ENCODE measurements around the gene DUSP28.

The DUSP28 gene

DNA sequence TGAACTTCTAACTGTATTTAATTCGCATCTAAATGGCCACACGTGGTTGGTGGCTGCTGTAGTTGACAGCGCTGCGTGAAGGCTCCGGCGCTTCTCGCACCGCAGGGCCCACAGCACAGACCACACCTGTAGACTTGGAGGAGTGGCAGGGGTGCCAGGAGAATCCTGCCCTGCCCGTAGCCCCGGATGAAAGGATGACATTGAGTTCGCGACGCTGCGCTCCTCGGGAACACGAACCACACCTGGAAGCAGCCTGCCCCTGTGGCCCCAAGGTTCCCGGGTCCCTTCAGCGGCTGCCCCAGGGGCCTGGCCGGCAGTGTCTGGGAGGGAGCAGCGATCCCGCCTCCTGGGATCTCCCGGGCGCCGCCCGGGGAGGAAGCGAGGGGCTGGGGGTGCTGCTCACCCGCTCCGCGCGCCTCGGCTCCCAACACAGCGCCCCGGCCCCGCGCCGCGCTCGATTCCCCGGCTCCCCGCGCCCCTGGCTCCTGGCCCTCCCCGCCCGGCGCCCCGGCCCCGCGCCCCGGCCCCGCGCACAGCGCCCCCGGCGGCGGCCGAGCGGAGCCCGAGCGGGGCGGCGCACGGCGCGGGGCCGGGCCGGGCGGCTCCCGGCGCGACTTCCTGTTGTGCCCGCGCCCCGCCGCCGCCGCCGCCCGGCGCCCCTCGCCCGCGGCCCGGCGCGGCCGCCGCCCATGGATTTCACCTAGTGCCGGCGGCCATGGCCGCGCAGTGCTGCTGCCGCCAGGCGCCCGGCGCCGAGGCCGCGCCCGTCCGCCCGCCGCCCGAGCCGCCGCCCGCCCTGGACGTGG, 7.9 kb downstream of the DUSP28 start, which contains the start of gene RNPEPL1 (continued):
- TF ChIP-seq, protein P1, sequence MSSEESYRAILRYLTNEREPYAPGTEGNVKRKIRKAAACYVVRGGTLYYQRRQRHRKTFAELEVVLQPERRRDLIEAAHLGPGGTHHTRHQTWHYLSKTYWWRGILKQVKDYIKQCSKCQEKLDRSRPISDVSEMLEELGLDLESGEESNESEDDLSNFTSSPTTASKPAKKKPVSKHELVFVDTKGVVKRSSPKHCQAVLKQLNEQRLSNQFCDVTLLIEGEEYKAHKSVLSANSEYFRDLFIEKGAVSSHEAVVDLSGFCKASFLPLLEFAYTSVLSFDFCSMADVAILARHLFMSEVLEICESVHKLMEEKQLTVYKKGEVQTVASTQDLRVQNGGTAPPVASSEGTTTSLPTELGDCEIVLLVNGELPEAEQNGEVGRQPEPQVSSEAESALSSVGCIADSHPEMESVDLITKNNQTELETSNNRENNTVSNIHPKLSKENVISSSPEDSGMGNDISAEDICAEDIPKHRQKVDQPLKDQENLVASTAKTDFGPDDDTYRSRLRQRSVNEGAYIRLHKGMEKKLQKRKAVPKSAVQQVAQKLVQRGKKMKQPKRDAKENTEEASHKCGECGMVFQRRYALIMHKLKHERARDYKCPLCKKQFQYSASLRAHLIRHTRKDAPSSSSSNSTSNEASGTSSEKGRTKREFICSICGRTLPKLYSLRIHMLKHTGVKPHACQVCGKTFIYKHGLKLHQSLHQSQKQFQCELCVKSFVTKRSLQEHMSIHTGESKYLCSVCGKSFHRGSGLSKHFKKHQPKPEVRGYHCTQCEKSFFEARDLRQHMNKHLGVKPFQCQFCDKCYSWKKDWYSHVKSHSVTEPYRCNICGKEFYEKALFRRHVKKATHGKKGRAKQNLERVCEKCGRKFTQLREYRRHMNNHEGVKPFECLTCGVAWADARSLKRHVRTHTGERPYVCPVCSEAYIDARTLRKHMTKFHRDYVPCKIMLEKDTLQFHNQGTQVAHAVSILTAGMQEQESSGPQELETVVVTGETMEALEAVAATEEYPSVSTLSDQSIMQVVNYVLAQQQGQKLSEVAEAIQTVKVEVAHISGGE (tag by site-specific recombination; conservative IDR thresholded peaks at IDR 0.05; ENCODE audit: low read depth), result no peak
- TF ChIP-seq ZNF501 (tag by site-specific recombination; IDR thresholded peaks at IDR 0.05) (no peak), ZNF837 (tag by site-specific recombination; IDR thresholded peaks at IDR 0.05) (no peak), MEIS1 (CRISPR knock-in tag; IDR thresholded peaks at IDR 0.05; ENCODE audit: borderline replicate concordance) (no peak), SP2 (tag by site-specific recombination; IDR thresholded peaks at IDR 0.05) (peak; percentile 49), HOXA7 (CRISPR knock-in tag; IDR thresholded peaks at IDR 0.05; ENCODE audit: borderline replicate concordance) (no peak), ZNF175 (tag by site-specific recombination; IDR thresholded peaks at IDR 0.05) (no peak), ZNF366 (tag by site-specific recombination; conservative IDR thresholded peaks at IDR 0.05) (peak; percentile 46), ZNF707 (tag by site-specific recombination; IDR thresholded peaks at IDR 0.05) (no peak), ZEB2 (tag by site-specific recombination; IDR thresholded peaks at IDR 0.05) (no peak; the same call in 1 of the 2 replicates), KLF1 (tag by site-specific recombination; IDR thresholded peaks at IDR 0.05) (no peak), ZBTB17 (tag by site-specific recombination; IDR thresholded peaks at IDR 0.05) (peak; percentile 41; the same call in 1 of the 2 replicates), ZNF654 (tag by site-specific recombination; IDR thresholded peaks at IDR 0.05; ENCODE audit: low read depth) (no peak), REPIN1 (tag by site-specific recombination; IDR thresholded peaks at IDR 0.05; ENCODE audit: low read depth) (no peak), ZNF677 (tag by site-specific recombination; IDR thresholded peaks at IDR 0.05) (no peak), GFI1B (tag by site-specific recombination; IDR thresholded peaks at IDR 0.05) (no peak)
- TF ChIP-seq, protein P2, sequence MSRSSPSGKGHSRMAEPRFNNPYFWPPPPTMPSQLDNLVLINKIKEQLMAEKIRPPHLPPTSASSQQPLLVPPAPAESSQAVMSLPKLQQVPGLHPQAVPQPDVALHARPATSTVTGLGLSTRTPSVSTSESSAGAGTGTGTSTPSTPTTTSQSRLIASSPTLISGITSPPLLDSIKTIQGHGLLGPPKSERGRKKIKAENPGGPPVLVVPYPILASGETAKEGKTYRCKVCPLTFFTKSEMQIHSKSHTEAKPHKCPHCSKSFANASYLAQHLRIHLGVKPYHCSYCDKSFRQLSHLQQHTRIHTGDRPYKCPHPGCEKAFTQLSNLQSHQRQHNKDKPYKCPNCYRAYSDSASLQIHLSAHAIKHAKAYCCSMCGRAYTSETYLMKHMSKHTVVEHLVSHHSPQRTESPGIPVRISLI (tag by site-specific recombination; IDR thresholded peaks at IDR 0.05), result no peak
- TF ChIP-seq, protein P3, sequence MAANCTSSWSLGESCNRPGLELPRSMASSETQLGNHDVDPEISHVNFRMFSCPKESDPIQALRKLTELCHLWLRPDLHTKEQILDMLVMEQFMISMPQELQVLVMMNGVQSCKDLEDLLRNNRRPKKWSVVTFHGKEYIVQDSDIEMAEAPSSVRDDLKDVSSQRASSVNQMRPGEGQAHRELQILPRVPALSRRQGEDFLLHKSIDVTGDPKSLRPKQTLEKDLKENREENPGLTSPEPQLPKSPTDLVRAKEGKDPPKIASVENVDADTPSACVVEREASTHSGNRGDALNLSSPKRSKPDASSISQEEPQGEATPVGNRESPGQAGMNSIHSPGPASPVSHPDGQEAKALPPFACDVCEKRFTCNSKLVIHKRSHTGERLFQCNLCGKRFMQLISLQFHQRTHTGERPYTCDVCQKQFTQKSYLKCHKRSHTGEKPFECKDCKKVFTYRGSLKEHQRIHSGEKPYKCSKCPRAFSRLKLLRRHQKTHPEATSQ (tag by site-specific recombination; IDR thresholded peaks at IDR 0.05), result no peak
- TF ChIP-seq, protein P4, sequence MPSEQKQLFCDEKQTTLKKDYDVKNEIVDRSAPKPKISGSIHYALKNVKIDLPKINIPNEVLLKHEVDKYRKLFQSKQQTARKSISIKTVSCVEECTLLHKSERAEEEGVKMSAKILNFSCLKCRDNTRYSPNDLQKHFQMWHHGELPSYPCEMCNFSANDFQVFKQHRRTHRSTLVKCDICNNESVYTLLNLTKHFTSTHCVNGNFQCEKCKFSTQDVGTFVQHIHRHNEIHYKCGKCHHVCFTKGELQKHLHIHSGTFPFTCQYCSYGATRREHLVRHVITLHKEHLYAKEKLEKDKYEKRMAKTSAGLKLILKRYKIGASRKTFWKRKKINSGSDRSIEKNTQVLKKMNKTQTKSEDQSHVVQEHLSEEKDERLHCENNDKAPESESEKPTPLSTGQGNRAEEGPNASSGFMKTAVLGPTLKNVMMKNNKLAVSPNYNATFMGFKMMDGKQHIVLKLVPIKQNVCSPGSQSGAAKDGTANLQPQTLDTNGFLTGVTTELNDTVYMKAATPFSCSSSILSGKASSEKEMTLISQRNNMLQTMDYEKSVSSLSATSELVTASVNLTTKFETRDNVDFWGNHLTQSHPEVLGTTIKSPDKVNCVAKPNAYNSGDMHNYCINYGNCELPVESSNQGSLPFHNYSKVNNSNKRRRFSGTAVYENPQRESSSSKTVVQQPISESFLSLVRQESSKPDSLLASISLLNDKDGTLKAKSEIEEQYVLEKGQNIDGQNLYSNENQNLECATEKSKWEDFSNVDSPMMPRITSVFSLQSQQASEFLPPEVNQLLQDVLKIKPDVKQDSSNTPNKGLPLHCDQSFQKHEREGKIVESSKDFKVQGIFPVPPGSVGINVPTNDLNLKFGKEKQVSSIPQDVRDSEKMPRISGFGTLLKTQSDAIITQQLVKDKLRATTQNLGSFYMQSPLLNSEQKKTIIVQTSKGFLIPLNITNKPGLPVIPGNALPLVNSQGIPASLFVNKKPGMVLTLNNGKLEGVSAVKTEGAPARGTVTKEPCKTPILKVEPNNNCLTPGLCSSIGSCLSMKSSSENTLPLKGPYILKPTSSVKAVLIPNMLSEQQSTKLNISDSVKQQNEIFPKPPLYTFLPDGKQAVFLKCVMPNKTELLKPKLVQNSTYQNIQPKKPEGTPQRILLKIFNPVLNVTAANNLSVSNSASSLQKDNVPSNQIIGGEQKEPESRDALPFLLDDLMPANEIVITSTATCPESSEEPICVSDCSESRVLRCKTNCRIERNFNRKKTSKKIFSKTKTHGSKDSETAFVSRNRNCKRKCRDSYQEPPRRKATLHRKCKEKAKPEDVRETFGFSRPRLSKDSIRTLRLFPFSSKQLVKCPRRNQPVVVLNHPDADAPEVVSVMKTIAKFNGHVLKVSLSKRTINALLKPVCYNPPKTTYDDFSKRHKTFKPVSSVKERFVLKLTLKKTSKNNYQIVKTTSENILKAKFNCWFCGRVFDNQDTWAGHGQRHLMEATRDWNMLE (tag by site-specific recombination; conservative IDR thresholded peaks at IDR 0.05; ENCODE audit: low read depth), result no peak
- TF ChIP-seq, protein P5, sequence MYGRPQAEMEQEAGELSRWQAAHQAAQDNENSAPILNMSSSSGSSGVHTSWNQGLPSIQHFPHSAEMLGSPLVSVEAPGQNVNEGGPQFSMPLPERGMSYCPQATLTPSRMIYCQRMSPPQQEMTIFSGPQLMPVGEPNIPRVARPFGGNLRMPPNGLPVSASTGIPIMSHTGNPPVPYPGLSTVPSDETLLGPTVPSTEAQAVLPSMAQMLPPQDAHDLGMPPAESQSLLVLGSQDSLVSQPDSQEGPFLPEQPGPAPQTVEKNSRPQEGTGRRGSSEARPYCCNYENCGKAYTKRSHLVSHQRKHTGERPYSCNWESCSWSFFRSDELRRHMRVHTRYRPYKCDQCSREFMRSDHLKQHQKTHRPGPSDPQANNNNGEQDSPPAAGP (tag by site-specific recombination; IDR thresholded peaks at IDR 0.05), result no peak
- TF ChIP-seq, protein P6, sequence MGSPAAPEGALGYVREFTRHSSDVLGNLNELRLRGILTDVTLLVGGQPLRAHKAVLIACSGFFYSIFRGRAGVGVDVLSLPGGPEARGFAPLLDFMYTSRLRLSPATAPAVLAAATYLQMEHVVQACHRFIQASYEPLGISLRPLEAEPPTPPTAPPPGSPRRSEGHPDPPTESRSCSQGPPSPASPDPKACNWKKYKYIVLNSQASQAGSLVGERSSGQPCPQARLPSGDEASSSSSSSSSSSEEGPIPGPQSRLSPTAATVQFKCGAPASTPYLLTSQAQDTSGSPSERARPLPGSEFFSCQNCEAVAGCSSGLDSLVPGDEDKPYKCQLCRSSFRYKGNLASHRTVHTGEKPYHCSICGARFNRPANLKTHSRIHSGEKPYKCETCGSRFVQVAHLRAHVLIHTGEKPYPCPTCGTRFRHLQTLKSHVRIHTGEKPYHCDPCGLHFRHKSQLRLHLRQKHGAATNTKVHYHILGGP (tag by site-specific recombination; IDR thresholded peaks at IDR 0.05), result no peak
- TF ChIP-seq, protein P7, sequence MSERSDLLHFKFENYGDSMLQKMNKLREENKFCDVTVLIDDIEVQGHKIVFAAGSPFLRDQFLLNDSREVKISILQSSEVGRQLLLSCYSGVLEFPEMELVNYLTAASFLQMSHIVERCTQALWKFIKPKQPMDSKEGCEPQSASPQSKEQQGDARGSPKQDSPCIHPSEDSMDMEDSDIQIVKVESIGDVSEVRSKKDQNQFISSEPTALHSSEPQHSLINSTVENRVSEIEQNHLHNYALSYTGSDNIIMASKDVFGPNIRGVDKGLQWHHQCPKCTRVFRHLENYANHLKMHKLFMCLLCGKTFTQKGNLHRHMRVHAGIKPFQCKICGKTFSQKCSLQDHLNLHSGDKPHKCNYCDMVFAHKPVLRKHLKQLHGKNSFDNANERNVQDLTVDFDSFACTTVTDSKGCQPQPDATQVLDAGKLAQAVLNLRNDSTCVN (tag by site-specific recombination; optimal IDR thresholded peaks at IDR 0.05), result peak; percentile 56

Data from HEK293 (cell line).